IPS-20b (cell line): ENCODE data around the gene TMEM17.

Experiments
- H3K27ac ChIP-seq: one replicate; pipeline ENCODE4 v1.5.1; 2013; ENCODE audit warnings: low read length
- H3K27me3 ChIP-seq: 2 replicates; pipeline ENCODE4 v1.6.1; 2013; ENCODE audit warnings: mild to moderate bottlenecking, low read length, inconsistent platforms; ENCODE audit not compliant: insufficient read depth
- H3K36me3 ChIP-seq: 2 replicates; pipeline ENCODE4 v1.6.1; 2013; ENCODE audit warnings: low read depth, mild to moderate bottlenecking, inconsistent platforms, low read length, moderate library complexity; ENCODE audit not compliant: insufficient read depth
- H3K4me1 ChIP-seq: 2 replicates; pipeline ENCODE4 v1.6.1; 2013; ENCODE audit warnings: mild to moderate bottlenecking, control low read depth, inconsistent platforms, low read length, moderate library complexity; ENCODE audit not compliant: insufficient read depth
- H3K4me3 ChIP-seq: 2 replicates; pipeline ENCODE4 v1.5.1; 2013; ENCODE audit warnings: mild to moderate bottlenecking, low read length, inconsistent platforms
- H3K9ac ChIP-seq: 2 replicates; pipeline ENCODE4 v1.6.1; 2013; ENCODE audit warnings: low read depth, mild to moderate bottlenecking, inconsistent platforms, low read length, moderate library complexity
- H3K9me3 ChIP-seq: 2 replicates; pipeline ENCODE4 v1.6.1; 2013; ENCODE audit warnings: mild to moderate bottlenecking, low read depth, low read length, inconsistent platforms; ENCODE audit not compliant: insufficient read depth

TMEM17 gene

GRCh38 chr2:62469548-62469947, 36.4 kb downstream of the TMEM17 start:
- no peaks in the 10 kb centered on the region for H3K9me3 ChIP-seq
- no peaks in the 10 kb centered on the region for H3K36me3 ChIP-seq
- no peaks in the 10 kb centered on the region for H3K27me3 ChIP-seq
- H3K27ac ChIP-seq, result peak overlapping the region; percentile 14
- H3K9ac ChIP-seq, result no peak overlapping the region
- no peak overlapping the region for H3K4me3 ChIP-seq
- peaks cover 28% of the 10 kb centered on the region for H3K4me1 ChIP-seq

DNA sequence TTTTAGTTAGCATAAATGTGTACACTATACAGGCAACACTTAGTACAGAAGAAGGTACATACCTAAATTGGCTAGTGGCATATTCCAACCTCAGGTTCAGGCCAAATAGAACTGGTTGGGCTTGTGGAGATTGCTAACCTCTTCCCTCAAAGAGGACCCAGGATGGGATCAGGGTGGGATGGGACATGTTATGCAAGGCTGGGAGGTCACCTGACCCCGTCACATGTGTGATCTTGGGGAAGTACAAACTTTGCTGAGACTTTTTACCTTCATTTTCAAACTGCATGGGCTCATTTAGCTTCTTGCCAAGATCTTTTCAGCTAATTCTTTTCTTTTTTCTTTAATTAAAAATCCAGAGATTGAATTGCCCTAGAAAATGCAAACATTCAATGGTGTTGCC, 36.9 kb downstream of the TMEM17 start:
- H3K27ac ChIP-seq, result no peak overlapping the region
- H3K9me3 ChIP-seq, result no peaks in the 10 kb centered on the region
- no peak overlapping the region for H3K9ac ChIP-seq
- no peaks in the 10 kb centered on the region for H3K27me3 ChIP-seq
- peaks cover 33% of the 10 kb centered on the region for H3K4me1 ChIP-seq
- no peak overlapping the region for H3K4me3 ChIP-seq
- no peaks in the 10 kb centered on the region for H3K36me3 ChIP-seq

DNA sequence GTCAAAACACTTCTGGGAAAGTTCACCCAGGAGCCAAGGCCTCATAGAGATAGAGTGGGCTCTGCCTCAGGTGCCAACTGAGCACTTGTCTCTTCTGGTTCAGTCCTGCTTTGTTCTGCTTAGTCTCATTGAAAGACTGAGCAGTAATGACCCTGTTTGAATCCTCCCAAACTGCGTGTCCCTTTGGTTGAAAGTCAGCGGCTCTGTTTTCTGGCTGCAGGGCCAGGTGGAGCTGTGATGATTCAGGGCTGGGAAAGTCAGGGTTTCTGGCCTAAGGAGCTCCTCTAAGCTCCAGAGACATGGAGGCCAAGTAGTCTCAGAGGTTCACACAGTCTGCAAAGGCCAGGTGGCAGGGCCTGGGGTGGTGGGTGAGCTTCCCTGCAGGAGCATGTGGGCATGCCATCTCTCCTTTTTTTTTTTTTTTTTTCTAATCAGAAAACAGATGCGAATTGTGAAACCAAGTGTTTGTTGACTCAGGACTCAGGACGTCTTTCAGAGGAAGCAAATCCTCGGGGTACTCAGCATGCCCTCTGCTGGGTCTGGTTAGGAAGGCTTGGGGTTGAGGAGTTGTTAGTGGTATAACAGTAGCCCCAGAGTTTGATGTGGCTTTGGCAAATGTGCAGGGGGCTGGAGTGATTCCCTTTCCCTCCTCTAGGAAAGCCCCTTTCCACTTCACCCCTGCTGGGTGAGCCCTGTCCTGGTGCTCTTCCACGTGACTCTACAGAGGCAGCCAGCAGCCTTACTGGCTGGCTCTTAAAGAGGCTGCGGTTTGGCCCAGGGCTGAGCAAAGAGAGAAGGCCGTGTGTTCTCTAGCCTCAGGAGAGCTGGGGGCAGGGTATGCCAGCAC, 38.3 kb downstream of the TMEM17 start:
- Histone ChIP-seq H3K4me1 (peaks cover 40% of the 10 kb centered on the region), H3K27me3 (no peaks in the 10 kb centered on the region), H3K36me3 (no peaks in the 10 kb centered on the region), H3K27ac (peak overlapping the region; percentile 25), H3K9ac (peak overlapping the region; percentile 40; the same call in 1 of the 2 replicates), H3K4me3 (no peak overlapping the region; the same call in 1 of the 2 replicates), H3K9me3 (no peaks in the 10 kb centered on the region)

DNA sequence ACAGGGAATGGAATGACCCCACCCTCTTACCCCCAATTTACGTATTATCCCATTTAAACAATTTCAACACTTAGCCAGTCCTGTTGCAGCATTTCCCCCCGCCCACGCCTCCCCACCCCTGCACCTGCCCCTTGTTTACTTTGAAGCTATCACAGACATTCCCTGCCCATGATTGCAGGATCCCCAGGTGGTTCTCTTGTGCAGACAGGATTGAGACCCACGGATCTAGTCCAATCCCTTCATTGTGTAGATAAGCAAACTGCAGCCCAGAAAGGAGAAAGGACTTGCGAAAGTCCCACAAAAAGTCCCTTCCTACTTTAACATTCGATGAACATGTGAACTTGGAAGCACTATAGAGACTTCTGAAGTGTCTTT, 38.9 kb downstream of the TMEM17 start:
- Histone ChIP-seq H3K9me3 (no peaks in the 10 kb centered on the region), H3K4me1 (peaks cover 40% of the 10 kb centered on the region), H3K27ac (peak overlapping the region; percentile 25), H3K27me3 (no peaks in the 10 kb centered on the region), H3K4me3 (no peak overlapping the region; the same call in 1 of the 2 replicates), H3K9ac (peak overlapping the region; percentile 40; the same call in 1 of the 2 replicates), H3K36me3 (no peaks in the 10 kb centered on the region)

DNA sequence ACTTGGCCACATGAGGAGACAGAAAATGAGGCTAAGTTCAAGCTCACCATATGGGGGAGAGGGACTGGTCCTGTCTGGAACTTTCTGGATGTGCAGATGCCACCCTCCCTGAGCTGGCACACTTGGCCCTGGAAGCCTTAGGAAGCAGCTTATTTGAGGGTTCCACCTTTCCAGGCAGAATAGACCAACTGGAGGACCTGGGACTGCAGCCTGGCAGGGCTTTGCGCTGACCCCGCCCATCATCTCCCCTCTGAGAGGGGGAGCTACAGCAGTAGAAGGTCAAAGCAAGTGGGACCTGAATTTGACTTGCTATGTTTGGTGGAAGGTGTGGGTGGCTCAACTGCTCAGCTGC, 39.5 kb downstream of the TMEM17 start:
- H3K36me3 ChIP-seq, result no peaks in the 10 kb centered on the region
- peak overlapping the region; percentile 49; the same call in 1 of the 2 replicates for H3K9ac ChIP-seq
- peak overlapping the region; percentile 45; the same call in 1 of the 2 replicates for H3K4me3 ChIP-seq
- H3K9me3 ChIP-seq, result no peaks in the 10 kb centered on the region
- H3K27ac ChIP-seq, result peak overlapping the region; percentile 89
- H3K4me1 ChIP-seq, result peaks cover 40% of the 10 kb centered on the region
- H3K27me3 ChIP-seq, result no peaks in the 10 kb centered on the region

DNA sequence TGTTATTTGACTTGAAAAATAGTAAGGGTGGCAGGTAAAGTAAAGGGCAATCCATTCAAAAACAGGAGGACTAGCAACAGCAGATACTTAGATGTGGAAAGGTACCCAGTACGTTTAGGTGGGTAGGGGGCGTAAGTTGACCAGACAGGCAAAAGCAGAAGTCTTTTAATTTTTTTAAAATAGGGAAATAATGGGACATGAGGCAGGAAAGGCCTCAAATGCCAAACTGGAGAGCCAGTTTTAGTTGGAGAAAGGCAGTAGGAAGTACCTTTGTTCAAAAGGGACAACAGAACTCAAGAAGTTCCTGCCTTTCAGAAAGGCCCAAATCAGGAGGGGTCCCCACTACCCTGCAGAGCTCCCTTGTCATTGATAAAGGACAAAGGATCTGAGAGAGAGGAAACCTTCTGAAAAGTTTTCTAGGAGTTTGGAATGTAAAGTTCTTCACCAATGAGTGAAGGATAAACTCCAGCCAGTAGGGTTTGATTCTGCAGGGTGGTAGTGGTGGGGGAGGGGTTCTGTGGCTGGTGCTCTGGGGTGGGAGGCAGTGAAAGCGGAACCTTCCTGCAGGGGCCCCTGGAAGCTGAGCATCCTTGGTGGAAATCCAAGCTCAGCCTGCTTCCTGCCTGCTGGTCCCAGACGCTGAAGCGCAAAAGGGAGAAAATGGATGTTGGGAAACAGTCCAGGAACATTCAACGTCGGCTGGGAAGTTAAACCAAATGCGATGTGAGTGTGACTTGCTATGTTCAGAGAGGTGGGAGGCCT, 40.1 kb downstream of the TMEM17 start:
- H3K36me3 ChIP-seq, result no peaks in the 10 kb centered on the region
- peaks cover 40% of the 10 kb centered on the region for H3K4me1 ChIP-seq
- H3K9ac ChIP-seq, result peak overlapping the region; percentile 49; the same call in 1 of the 2 replicates
- no peaks in the 10 kb centered on the region for H3K9me3 ChIP-seq
- H3K27me3 ChIP-seq, result no peaks in the 10 kb centered on the region
- H3K27ac ChIP-seq, result peak overlapping the region; percentile 89
- H3K4me3 ChIP-seq, result peak overlapping the region; percentile 45; the same call in 1 of the 2 replicates

DNA sequence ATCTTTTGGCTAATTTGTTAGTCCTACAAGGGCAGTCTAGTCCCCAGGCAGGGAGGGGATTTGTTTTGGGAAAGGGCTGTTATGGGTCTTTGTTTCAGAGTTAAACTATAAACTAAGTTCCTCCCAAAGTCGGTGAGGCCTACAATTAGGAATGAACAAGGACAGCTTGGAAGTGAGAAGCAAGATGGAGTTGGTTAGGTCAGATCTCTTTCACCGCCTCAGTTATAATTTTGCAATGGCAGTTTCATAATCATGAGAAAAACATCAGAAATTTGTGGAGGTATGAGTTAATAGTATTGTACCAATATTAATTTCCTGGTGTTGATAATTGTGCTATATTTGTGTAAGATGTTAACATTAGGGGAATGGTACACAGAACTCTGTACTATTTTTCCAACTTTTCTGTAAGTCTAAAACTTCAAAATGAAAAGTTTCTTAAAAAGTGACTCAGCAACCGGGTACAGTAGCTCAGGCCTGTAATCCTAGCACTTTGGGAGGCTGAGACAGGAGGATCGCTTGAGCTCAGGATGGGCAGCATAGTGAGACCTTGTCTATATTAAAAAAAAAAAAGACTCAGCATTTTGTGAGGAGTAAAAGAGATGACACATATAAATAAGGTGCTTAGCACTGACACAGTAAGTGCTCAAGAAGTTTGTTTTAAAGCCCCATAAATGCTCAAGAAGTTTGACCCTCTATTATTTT, 40.8 kb downstream of the TMEM17 start:
- Histone ChIP-seq H3K27ac (peak overlapping the region; percentile 72), H3K36me3 (no peaks in the 10 kb centered on the region), H3K9ac (peak overlapping the region; percentile 49; the same call in 1 of the 2 replicates), H3K4me1 (peaks cover 40% of the 10 kb centered on the region), H3K27me3 (no peaks in the 10 kb centered on the region), H3K9me3 (no peaks in the 10 kb centered on the region), H3K4me3 (0 out of 2 replicates have a peak overlapping the region, but pooled peaks have one; percentile 12)

- H3K9ac ChIP-seq, result no peak overlapping the region; the same call in 1 of the 2 replicates
- no peak overlapping the region for H3K4me3 ChIP-seq
- H3K9me3 ChIP-seq, result no peaks in the 10 kb centered on the region
- H3K27ac ChIP-seq, result peak overlapping the region; percentile 72
- no peaks in the 10 kb centered on the region for H3K27me3 ChIP-seq
- H3K4me1 ChIP-seq, result peaks cover 40% of the 10 kb centered on the region
- no peaks in the 10 kb centered on the region for H3K36me3 ChIP-seq
Measured at GRCh38 chr2:62464221-62465007, 41.6 kb downstream of the TMEM17 start.

GRCh38 chr2:62462211-62462610, 43.8 kb downstream of the TMEM17 start:
- Histone ChIP-seq H3K27me3 (peaks cover 17% of the 10 kb centered on the region), H3K9ac (no peak overlapping the region), H3K9me3 (no peaks in the 10 kb centered on the region), H3K4me3 (no peak overlapping the region), H3K36me3 (no peaks in the 10 kb centered on the region), H3K27ac (no peak overlapping the region), H3K4me1 (peaks cover 29% of the 10 kb centered on the region)

DNA sequence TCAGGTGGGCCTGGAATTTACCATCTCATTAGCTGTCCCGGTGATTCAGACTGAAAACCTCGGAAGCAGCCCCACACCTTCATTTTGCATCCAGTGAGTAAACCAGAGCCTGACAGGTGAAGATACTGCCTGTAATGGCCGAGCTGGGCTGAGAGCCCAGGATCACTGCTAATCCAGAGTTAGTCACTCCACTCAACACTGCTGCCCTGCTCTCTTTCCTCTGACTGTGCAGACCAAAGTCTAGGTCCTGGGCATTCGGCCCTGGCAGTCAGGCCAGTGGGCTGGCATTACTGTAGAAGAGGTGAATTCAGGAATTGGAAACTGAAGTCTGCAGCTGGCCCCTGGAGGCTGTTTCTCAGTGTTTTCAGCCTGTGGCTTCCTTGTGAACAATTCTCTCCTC, 44.3 kb downstream of the TMEM17 start:
- H3K9ac ChIP-seq, result no peak overlapping the region
- H3K27ac ChIP-seq, result no peak overlapping the region

More for the DNA sequence above, 44.3 kb downstream of the TMEM17 start:
- Histone ChIP-seq H3K4me1 (peaks cover 28% of the 10 kb centered on the region), H3K36me3 (no peaks in the 10 kb centered on the region), H3K9me3 (no peaks in the 10 kb centered on the region), H3K4me3 (no peak overlapping the region), H3K27me3 (peaks cover 18% of the 10 kb centered on the region)
